H7 (cell line): ENCODE results near the gene FBXL17. TPM values are rescaled to one million over a fixed set of nuclear protein-coding genes. Genes with fewer than 3 reads are reported as not detected.

Source experiments
- DNase-seq: peaks from one replicate; pipeline ENCODE4 v3.0.0; 2012
- H3K27me3 ChIP-seq: 2 replicates; pipeline ENCODE4 v1.6.0; 2011; ENCODE audit warnings: mild to moderate bottlenecking, low read length; ENCODE audit not compliant: control insufficient read depth, insufficient read depth
- H3K36me3 ChIP-seq: replicated peaks from 2 replicates; pipeline ENCODE4 v1.5.1; 2011; ENCODE audit warnings: low read length; ENCODE audit not compliant: control insufficient read depth, insufficient read depth
- H3K4me3 ChIP-seq: 2 replicates; pipeline ENCODE4 v1.5.1; 2011; ENCODE audit warnings: low read depth, mild to moderate bottlenecking, control low read depth, low read length, moderate library complexity; ENCODE audit not compliant: insufficient read depth
- total RNA-seq: library from RNA; depleted of rRNA; stranded (reverse); fragments of >200 nt; shearing (Covaris generic); gene quantifications from 2 replicates; pipeline ENCODE4 v1.2.3, GENCODE V29; 2014

Gene FBXL17
- total RNA-seq, 1 experiment from 2014 or later = 5.5 TPM

- H3K36me3 ChIP-seq = no peaks in the 10 kb centered on the region
- no peak for DNase-seq
- H3K27me3 ChIP-seq = no peaks in the 10 kb centered on the region
- no peak overlapping the region for H3K4me3 ChIP-seq
Measured at GRCh38 chr5:107941036-107941435, 440.9 kb downstream of the FBXL17 start.

GRCh38 chr5:107937651-107938355 lies 444.1 kb downstream of the FBXL17 start:
- Histone ChIP-seq H3K27me3 (no peaks in the 10 kb centered on the region), H3K36me3 (no peaks in the 10 kb centered on the region), H3K4me3 (no peak overlapping the region)
- no peak for DNase-seq

- Histone ChIP-seq H3K4me3 (no peak overlapping the region), H3K36me3 (no peaks in the 10 kb centered on the region), H3K27me3 (no peaks in the 10 kb centered on the region)
- DNase-seq = no peak
Measured at GRCh38 chr5:107937204-107937603, 444.7 kb downstream of the FBXL17 start.

GRCh38 chr5:107936515-107936914 lies 445.4 kb downstream of the FBXL17 start:
- no peak overlapping the region for H3K4me3 ChIP-seq
- no peaks in the 10 kb centered on the region for H3K36me3 ChIP-seq
- H3K27me3 ChIP-seq = no peaks in the 10 kb centered on the region
- no peak for DNase-seq

- Histone ChIP-seq H3K36me3 (no peaks in the 10 kb centered on the region), H3K27me3 (no peaks in the 10 kb centered on the region), H3K4me3 (no peak overlapping the region)
- no peak for DNase-seq
Measured at GRCh38 chr5:107935645-107936044, 446.3 kb downstream of the FBXL17 start.

- Histone ChIP-seq H3K27me3 (no peaks in the 10 kb centered on the region), H3K36me3 (no peaks in the 10 kb centered on the region), H3K4me3 (no peak overlapping the region)
- DNase-seq = no peak
Measured at GRCh38 chr5:107933326-107933725, 448.6 kb downstream of the FBXL17 start.

- Histone ChIP-seq H3K27me3 (no peaks in the 10 kb centered on the region), H3K4me3 (no peak overlapping the region), H3K36me3 (no peaks in the 10 kb centered on the region)
- no peak for DNase-seq
Measured at GRCh38 chr5:107930891-107931290, 451.0 kb downstream of the FBXL17 start.

- DNase-seq = no peak
- H3K4me3 ChIP-seq = no peak overlapping the region
- H3K27me3 ChIP-seq = no peaks in the 10 kb centered on the region
- H3K36me3 ChIP-seq = no peaks in the 10 kb centered on the region
Measured at GRCh38 chr5:107930092-107930491, 451.8 kb downstream of the FBXL17 start.

- Histone ChIP-seq H3K27me3 (no peaks in the 10 kb centered on the region), H3K4me3 (no peak overlapping the region), H3K36me3 (no peaks in the 10 kb centered on the region)
- DNase-seq = no peak
Measured at GRCh38 chr5:107929080-107929479, 452.8 kb downstream of the FBXL17 start.

GRCh38 chr5:107926121-107926520 lies 455.8 kb downstream of the FBXL17 start:
- H3K27me3 ChIP-seq = no peaks in the 10 kb centered on the region
- no peak overlapping the region for H3K4me3 ChIP-seq
- DNase-seq = no peak
- no peaks in the 10 kb centered on the region for H3K36me3 ChIP-seq

GRCh38 chr5:107925200-107925599 lies 456.7 kb downstream of the FBXL17 start:
- no peak for DNase-seq
- Histone ChIP-seq H3K36me3 (no peaks in the 10 kb centered on the region), H3K4me3 (no peak overlapping the region)

GRCh38 chr5:107919969-107920368 lies 461.9 kb downstream of the FBXL17 start:
- no peak for DNase-seq
- no peaks in the 10 kb centered on the region for H3K27me3 ChIP-seq
- no peak overlapping the region for H3K4me3 ChIP-seq
- no peaks in the 10 kb centered on the region for H3K36me3 ChIP-seq

More at GRCh38 chr5:107925200-107925599, 456.7 kb downstream of the FBXL17 start:
- no peaks in the 10 kb centered on the region for H3K27me3 ChIP-seq

GRCh38 chr5:107919361-107919760 lies 462.5 kb downstream of the FBXL17 start:
- no peaks in the 10 kb centered on the region for H3K36me3 ChIP-seq
- H3K4me3 ChIP-seq = no peak overlapping the region
- no peak for DNase-seq
- no peaks in the 10 kb centered on the region for H3K27me3 ChIP-seq

GRCh38 chr5:107917983-107918382 lies 463.9 kb downstream of the FBXL17 start:
- Histone ChIP-seq H3K4me3 (no peak overlapping the region), H3K36me3 (no peaks in the 10 kb centered on the region), H3K27me3 (no peaks in the 10 kb centered on the region)
- DNase-seq = no peak

- Histone ChIP-seq H3K36me3 (no peaks in the 10 kb centered on the region), H3K27me3 (no peaks in the 10 kb centered on the region), H3K4me3 (no peak overlapping the region)
- no peak for DNase-seq
Measured at GRCh38 chr5:107916731-107917725, 464.9 kb downstream of the FBXL17 start.
